Activated T-cell treated with anti-CD3 and anti-CD28 coated beads for 1 hour (primary cell): Measurements from ENCODE around the gene GPC5.
"Not testable (repeated sequence)": the region's sequence is repeated elsewhere in the genome, so short reads cannot be mapped to it uniquely, and the experiment has no call there.

Experiments
- DNase-seq: peaks from one replicate; pipeline ENCODE4 v3.0.0-alpha.2; 2020; ENCODE audit warnings: low read depth

GPC5 gene

DNA sequence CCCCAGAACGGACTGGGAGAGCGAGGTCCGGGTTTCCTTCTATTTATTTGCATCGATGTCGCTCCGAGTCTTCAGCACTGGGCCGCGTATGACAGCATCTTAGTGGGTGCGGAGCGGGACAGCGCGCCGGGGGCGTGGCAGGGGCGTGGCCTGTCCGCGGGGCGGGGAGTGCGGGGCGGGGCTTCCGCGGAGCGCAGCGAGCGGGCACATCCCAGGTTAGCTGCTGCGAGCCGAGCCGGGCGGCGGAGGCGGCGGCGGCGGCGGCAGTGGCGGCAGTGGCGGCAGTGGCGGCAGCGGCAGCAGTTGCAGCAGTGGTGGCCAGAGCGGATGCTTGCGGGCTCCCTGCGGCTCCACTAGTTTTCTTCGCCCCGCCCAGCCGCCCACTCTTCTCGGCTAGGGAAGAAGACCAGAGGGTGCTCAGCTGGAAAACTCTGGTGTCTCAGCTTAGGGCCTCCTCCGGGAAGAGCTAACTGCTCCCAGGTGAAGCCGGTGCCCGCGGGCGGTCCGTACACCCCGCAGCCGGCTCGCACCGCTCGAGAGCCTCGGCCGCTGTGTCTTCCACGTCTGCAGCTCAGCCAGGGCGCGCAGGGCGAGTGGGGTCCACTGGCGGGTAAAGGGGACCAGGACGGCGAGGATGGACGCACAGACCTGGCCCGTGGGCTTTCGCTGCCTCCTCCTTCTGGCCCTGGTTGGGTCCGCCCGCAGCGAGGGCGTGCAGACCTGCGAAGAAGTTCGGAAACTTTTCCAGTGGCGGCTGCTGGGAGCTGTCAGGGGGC is at the start of gene GPC5:
Gene GPC5 (plus strand): TSS at position 209 of the 776 bp plus-strand sequence.
- peak; percentile 64 for DNase-seq

DNA sequence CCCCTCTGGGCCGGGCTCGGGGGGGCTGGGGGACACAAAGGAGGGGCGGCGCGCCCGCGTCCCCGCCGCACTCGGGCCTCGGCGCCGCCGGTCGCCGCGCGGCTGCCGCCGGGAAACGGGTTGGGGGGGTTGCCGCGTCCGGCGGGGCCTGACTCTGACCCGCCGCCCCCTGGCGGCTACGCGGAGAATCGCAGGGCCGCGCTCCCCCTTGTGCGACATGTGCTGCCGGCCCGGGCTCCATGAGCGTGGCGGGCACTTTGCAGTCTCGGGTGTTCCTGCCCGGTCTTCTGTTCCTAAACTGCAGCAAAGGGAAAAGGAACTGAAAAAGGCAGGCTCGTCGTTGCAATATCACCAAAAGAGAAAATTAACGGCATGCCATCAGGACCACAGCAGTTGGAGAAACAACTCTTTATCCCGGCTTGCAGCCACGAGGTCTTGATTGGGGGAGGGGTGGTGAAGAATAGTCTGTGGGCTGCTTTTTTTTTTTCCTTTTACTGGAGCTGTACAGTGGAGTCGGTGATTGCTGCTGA is 49.5 kb upstream of the GPC5 start:
- DNase-seq, result peak; percentile 91

DNA sequence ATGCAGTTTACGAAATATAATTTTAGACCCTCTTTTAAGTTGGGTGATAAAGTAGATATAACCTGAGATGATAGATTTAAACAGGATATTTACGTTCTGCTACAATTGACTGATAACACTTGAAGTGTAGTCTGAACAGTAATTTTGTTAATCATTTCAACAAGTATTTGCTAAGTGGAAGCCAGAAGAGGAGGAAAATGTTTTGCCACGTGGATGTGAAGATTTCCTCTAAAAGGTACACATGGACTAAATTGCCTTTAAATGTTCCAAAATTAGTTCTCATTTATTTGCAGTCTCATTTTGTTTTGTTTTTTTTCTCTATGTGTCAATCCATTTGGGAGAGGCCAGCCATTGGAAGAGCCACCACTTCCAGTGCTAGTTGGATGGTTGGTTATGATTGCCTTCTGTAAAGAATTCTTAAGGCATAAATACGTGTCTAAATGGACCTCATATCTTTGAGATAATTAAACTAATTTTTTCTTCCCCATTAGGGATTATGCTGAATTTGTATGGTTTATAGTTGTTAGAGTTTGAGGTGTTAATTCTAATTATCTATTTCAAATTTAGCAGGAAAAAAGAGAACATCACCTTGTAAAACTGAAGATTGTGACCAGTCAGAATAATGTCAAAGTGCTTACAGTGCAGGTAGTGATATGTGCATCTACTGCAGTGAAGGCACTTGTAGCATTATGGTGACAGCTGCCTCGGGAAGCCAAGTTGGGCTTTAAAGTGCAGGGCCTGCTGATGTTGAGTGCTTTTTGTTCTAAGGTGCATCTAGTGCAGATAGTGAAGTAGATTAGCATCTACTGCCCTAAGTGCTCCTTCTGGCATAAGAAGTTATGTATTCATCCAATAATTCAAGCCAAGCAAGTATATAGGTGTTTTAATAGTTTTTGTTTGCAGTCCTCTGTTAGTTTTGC is 48.2 kb upstream of the GPC5 start:
- DNase-seq, result no peak

DNA sequence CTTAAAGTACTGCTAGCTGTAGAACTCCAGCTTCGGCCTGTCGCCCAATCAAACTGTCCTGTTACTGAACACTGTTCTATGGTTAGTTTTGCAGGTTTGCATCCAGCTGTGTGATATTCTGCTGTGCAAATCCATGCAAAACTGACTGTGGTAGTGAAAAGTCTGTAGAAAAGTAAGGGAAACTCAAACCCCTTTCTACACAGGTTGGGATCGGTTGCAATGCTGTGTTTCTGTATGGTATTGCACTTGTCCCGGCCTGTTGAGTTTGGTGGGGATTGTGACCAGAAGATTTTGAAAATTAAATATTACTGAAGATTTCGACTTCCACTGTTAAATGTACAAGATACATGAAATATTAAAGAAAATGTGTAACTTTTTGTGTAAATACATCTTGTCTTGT is 47.3 kb upstream of the GPC5 start:
- no peak for DNase-seq

DNA sequence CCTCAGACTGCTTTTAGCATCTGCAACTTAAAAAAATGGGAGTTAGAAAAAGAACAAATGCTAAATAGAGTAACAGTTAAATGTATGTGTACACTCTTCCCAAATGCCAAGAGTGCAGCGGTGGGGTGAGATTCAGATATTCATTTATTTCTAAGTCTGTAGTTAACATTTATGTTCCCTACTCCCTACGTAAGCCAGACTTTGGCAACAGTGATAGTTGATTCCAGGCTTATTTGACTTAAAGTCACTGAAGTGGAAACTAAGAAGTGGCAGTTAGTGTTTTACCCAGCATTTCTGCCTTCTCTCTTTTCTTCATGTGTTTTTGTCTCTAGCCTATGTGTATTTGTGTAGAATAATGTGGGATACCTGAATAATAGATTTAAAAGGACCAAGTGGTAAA is 46.4 kb upstream of the GPC5 start:
- no peak for DNase-seq

DNA sequence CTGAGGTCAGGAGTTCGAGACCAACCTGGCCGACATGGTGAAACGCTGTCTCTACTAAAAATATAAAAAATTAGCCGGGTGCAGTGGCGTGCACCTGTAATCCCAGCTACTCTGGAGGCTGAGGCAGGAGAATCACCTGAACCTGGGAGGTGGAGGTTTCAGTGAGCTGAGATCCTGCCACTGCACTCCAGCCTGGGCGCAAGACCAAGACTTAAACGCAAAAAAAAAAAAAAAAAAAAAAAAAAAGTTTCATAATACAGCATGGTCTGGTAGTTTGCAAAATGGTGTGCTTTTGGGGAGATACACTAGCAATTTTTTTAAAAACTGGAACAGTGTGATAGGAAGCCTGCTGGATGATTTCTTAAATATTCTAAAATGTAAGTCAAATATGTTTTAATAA is 45.5 kb upstream of the GPC5 start:
- not testable (repeated sequence) for DNase-seq

DNA sequence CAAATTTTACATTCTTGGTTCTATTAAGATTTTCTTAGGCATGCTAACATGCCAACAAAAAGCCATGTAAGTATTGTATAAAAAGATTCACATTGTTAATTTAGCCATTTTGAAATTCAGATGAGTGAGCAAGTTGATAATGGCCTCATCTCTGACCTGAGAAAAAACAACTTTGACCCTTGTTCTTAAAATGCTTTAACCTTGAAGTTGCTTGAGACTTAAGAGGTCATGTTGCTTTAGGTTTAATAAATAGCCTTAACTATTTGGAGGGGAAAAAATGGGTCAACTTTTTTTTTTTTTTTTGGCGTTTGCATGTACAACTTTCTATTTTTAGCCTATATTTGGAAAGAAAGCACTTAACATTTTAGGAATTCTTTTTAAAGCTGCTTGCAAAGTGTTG is 44.9 kb upstream of the GPC5 start:
- no peak for DNase-seq

DNA sequence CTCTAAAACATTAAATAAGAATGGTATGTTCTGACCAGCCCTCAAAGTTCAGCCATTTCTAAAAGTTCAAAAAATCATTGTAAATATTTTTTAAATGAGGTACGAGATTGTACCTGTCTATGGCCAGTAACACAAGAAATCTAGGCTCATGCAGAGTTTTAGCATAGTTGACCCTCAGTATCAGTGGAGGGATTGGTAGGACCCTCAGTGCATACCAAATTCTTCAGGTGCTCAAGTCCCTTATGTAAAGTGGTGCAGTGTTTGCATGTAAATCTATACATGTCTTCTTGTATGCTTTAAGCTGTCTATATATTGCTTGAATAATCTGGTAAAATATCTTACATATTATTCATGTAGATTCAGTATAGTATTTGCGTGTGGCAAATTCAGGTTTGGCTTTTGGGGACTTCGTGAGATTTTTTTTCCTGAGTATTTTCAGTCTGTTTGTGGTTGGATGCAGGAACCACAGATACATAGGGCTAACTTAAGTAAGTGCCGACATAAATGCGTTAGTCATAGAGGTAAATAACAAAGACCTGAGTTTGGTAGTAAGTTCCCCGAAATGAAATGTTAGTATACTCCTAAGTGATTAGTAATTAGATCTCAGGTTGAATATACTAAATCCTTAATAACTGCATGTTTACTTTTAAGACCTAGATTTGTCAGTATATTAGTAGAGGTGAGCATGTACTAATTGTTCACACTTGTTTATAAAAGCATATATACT is 43.2 kb upstream of the GPC5 start:
- no peak for DNase-seq

DNA sequence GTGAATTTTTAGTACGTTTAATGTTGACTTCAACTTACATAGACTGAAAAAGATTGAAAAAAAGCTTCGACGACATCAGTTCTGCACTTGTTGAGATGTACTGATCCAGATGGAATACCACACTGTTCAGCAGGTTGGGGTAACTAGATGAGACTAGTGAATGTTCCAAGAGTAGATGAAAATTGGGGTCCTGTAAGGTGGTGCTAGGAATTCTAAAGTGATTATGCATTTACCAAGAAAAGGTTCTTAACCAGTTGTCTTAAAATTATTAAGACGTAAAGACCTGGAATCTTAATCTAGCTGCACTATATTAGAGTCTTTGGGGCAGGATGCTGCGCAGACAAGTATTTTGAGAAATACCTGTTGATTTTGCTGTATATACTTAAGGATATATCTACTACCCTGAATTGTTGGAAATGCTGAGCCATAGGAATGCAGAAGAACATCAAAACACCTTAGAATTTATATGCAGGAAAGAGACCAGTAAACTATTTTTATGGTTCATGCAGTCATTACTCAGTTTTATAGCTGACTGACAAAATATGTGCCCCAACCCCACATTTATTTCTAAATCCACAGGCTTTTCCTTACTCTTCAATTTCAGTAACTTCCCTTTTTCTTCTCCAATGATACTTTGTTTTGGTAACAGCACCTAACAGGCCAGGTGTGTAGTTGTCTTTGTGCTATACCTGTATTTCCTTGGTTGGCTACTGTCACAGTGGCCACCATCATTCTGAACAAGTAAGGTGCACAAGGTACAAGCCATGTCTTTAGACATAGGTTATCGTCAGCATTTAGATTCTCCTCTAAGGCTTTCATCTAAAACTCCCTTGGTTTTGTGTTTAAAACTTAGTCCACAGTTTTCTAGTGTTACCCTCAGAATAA is 42.4 kb upstream of the GPC5 start:
- DNase-seq, result no peak

DNA sequence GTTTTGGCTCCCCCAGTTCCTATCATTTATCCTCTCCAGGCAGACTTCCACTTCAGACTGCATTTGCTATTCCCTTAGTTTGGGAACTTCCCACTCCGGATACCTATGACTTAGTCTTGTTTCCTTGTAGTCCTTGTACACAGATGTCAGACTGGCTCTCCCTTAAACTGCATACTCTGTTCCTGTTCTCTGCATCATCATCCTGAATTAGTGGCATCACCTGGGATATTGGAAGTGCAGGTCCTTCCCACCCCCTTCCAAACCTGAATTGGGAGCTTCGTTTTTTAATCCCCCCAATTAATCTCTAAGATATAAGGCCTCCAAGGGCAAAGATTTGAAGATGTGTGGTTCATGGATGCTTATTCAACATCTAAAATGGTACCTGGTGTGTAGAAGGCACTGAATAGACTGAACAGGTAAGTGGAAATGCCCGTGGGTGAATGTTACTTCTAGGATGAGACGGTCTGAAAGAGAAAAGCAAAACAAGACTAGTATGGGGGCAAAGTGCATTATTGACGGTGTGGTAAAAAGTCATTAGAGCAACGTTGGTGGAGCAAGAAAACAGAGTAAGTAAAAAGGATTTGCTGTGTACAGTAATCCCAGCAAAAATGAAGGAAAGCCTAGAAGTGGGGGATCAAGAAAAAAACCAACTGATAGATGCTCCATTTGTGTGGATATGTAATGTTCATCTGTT is 41.4 kb upstream of the GPC5 start:
- DNase-seq, result no peak

DNA sequence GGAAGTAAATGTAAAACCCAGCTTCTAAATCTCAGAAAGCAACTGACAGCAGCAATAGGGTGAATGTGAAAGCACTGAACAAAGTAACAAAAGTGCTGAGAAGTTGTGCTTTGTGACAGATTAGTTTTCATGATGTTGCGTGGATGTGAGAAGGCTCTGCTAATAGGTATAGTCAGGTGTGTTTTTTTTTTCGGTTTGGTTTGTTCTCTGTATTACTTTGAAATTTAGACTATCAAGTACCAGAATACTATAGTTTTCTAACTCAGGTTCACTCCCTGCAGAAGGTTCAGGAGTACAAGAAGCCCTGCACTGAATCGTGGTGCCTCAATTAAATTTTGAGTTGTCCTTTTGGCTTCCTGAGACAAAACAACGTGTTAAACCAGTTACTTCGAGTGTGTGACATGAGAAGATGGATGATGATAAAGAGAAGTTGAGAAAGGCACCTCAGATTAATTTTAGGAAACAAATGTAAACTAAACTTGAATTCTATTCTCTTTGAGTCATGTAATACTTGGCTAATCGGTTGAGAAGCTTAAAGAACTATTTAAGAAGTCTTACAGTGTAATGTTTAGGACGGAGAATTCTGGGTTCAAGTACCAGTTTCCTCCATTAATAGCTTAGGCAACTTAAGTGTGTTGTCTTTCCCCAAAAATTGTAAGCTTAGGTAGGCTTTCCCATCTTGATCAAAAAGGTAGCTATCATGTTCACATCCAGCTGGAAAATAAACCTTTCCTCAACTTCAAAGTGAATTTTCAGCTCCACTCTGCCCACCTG is 40.6 kb upstream of the GPC5 start:
- no peak for DNase-seq

DNA sequence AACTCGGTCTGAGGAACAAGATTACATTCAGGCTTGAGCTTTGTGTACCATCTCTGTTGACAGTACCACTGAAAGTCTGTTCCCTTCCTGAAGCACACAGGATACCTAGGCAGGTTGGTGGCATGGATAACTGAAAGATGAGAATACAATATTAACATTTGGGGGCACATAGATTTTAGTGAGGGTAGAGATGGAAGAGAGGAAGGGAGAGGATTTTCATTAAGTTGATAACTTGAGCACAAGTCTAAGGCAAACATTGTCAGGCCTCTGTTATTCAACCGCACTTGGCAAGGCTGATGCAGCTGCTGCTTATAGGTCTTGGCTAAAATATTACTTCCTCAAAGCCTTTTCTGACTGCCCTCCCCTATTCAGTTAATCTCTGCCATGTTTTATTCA is 40.0 kb upstream of the GPC5 start:
- DNase-seq, result no peak

DNA sequence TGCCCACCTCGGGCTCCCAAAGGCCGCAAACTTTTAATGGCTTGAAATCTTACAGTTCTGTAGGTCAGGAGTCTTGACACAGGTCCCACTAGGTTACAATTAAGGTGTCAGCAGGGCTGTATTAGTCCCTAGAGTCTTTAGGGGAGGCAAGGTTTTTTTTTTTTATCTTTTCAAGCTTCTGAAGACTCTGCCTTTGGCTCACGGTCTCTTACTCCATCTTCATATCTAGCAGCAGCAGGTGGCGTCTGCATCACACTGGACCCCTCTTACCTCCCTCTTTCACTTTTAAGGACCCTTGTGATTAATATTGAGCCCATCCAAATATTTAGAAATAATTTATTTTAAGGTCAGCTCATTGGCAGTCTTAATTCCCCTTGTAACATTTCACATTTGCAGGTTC is 39.3 kb upstream of the GPC5 start:
- DNase-seq, result no peak

DNA sequence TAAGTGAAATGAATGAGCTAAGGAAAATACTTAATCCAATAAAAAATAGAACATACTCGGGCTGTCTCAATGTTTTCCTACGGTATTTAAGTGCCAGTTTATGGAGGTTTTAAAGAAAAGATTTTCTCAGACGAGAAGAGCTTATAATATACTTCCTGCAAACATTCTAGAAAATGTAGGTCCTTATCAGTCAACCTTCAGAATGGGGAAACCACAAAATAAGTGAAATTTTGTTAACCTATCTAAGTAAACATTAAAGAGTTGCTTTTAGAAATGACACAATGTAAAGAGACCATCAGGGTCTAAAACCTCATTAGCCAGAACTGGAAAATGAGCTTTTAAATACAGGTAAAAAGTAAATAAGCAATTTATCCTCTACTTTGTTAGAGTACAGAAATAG is 38.8 kb upstream of the GPC5 start:
- DNase-seq, result no peak

DNA sequence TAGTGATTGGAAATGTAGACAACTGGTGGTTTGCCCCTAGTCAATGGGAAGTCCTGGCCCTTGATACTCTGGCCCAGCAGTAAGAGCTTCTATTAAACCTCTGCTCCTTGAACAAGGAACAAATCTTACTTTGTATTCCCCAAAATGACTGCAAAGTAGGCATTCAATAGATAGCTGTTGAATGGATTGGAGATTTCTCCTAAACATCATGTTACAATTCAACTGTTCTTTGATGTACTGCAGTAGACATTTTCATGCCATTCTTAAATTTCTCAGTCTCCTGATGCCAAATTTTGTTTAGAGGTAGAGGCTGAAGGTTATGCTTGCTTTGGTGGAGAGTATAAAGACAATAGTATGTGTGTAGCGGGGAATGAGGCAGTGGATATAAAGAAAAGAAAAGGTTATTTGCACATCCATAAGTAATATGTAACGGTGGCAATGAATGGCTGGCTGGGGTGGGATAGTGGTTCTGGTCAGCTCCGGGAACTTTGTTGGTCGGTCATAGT is 38.1 kb upstream of the GPC5 start:
- no peak for DNase-seq

DNA sequence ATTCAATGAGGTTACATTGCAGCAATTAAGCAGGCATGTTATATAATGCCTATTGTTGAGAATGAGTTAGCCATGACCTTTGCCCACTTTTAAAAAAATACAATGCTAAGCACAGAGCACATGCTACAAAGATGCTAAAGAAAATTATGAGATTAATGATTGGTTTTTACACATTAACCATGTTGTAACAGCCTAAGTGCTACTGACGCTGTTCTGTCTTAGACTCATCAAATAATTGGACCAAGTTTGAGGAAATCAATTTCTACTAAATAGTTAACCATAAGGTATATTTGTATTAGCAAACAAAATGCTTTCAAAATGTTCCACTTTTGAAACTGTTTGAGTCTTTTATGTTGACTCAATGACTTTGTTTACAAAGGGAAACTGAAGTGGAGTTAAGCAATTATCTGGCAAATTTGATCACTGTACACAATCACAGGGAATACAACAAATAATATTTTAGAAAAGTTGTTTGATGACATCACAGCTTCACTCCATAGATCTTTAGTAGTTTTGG is 36.6 kb upstream of the GPC5 start:
- no peak for DNase-seq

DNA sequence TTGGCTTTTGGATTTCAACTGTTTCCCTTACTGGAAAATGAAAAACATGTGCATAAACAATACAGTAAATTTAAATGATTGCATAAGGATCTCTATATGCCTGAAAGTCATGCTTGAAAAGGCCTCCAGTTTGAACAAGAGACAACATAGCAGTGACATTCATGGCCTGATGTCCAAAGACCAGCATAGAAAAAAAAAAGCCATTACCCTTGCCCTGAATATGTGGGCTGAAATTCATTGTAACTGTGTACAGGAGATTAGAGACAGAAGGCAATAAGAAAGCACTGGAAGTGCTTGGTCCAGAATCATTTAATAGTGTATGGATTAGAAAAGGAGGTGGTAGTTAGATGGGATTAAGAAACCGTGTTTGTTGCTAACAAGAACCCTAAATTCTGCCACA is 35.5 kb upstream of the GPC5 start:
- no peak for DNase-seq

DNA sequence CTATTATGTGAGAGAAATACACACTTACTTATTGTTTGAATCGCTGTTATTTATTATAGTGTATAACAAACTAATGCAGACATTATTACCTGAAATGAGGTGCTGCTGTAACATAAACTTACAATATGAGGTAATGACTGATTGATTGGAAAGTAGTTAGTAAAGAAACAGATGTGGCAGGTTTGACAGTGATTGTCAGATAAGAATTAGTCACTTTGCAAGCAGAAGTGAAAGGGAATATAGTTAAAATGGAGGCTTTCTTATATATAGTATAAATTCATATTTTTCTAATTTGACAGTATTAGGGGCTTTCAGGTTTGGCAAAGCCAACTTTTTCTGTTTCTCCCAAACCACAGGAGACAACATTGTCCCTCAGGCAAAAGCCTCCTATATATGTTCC is 30.3 kb upstream of the GPC5 start:
- no peak for DNase-seq

DNA sequence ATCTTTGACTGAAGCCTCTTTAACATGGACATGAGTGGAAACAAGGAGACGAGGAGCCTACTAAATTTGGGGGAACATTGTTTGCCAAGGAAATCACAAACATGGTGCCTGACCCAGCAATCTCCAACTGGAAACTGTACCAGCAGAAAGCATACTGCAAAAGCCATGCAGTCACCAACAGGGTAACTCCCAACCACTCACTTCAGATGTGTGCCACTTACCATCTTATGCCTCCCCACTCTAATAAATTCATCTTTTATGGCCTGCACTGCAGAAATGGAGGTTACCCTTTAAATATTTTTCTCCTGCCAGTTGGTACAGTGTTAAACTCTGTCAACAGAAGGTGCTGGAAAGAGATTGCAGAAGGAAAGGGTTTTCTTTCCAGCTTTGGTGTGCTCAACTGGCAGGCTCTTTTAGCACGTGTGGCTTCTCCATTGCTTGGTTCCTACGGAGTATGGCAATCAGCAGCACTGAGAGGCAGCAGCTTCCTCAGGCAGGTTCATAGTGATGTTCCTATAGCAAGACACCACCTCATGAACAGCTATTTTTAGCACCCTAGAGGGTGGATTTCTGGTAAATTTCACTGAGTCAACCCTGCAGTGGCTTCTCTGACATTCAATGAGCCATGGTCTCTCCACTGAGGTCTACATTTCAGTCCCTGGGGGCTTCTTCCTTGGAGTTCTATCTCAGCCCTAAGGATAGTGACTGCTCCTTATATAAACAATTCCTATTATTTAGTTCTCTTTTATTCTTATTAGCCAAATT is 29.6 kb upstream of the GPC5 start:
- no peak for DNase-seq
